ENCODE measurements around the gene ACOX3.

The ACOX3 gene

DNA sequence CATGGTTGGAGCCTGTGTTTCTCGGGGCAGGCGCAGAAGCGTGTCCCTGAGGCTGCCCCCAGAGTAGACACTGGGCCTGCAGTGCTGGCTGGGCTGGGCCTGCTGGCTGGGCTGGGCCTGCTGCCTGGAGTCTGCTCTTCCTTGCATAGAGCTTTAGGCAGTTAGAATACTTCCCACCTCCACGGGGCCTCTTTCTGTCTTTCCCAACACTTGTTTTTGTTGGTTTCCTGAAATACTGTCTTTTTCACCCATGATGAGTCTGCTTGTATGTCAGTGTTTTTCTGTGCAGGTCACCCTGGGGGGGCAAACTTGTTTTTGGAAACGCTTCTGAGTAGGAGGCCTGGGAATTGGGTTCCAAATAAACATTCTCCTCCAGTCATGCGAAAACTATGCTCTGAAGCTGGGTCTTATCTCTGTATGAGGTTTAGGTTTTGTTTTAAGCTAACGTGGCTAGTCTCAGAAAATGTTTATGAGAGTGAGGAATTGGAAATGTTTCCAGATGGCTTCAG, 32.2 kb upstream of the ACOX3 start:
- H3K36me3 ChIP-seq (ENCODE audit: insufficient read depth, low read length) = peaks cover 12% of the 10 kb centered on the region
- H3K4me3 ChIP-seq (ENCODE audit: low read depth, low read length, poor library complexity, severe bottlenecking) = no peak overlapping the region
- H3K9me3 ChIP-seq (ENCODE audit: low read length) = no peaks in the 10 kb centered on the region
- no peaks in the 10 kb centered on the region for H3F3A ChIP-seq (ENCODE audit: insufficient read depth, low read length)
- H3K4me2 ChIP-seq (ENCODE audit: low read length) = no peak overlapping the region
- H3K27ac ChIP-seq (ENCODE audit: low read depth, low read length, poor library complexity, severe bottlenecking) = no peak overlapping the region
- no peaks in the 10 kb centered on the region for H4K20me1 ChIP-seq (ENCODE audit: insufficient read depth, low read length)
- no peak overlapping the region for H3K9ac ChIP-seq (ENCODE audit: low read length)
- no peaks in the 10 kb centered on the region for H3K4me1 ChIP-seq (ENCODE audit: insufficient read depth, low read length, severe bottlenecking)
- H3K79me2 ChIP-seq (ENCODE audit: insufficient read depth, low read length) = no peaks in the 10 kb centered on the region
- no peaks in the 10 kb centered on the region for H3K27me3 ChIP-seq (ENCODE audit: insufficient read depth, low read length)
- no peak overlapping the region for H2AFZ ChIP-seq (ENCODE audit: low read length)
- no peaks in the 10 kb centered on the region for H3K9me2 ChIP-seq (ENCODE audit: low read depth, low read length)
- TF ChIP-seq, protein P1, sequence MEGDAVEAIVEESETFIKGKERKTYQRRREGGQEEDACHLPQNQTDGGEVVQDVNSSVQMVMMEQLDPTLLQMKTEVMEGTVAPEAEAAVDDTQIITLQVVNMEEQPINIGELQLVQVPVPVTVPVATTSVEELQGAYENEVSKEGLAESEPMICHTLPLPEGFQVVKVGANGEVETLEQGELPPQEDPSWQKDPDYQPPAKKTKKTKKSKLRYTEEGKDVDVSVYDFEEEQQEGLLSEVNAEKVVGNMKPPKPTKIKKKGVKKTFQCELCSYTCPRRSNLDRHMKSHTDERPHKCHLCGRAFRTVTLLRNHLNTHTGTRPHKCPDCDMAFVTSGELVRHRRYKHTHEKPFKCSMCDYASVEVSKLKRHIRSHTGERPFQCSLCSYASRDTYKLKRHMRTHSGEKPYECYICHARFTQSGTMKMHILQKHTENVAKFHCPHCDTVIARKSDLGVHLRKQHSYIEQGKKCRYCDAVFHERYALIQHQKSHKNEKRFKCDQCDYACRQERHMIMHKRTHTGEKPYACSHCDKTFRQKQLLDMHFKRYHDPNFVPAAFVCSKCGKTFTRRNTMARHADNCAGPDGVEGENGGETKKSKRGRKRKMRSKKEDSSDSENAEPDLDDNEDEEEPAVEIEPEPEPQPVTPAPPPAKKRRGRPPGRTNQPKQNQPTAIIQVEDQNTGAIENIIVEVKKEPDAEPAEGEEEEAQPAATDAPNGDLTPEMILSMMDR (IDR thresholded peaks at IDR 0.05; ENCODE audit: low read length) = no peak
- TF ChIP-seq EZH2 (IDR thresholded peaks at IDR 0.05; ENCODE audit: borderline replicate concordance, low read length) = no peak

DNA sequence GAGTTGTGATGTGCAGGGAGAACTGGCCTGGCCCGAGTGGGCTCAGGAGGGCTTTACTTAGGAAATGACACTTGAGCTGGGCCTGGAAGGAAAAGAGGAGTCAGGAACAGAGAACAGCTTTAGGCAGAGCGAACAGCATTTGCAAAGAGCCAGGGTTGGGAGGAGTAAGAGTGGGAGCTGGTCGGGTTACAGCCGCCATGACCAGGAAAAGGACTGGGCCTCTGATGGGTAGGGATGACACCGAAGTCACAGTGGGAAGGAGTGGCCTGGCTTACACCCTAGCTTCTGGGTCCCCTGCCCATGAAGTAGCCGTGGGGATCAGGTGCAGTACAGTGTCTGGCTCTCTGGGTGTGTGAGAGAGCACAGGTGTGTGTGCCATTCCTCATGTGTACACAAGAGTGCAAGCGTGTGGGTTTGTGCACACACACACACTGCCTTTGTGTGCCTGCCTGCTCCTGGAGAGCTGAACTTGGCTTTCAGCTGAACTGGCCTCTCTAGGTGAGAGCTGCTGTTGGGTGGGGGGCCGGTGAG, 31.7 kb upstream of the ACOX3 start:
- H3K4me2 ChIP-seq (ENCODE audit: low read length) = no peak overlapping the region

DNA sequence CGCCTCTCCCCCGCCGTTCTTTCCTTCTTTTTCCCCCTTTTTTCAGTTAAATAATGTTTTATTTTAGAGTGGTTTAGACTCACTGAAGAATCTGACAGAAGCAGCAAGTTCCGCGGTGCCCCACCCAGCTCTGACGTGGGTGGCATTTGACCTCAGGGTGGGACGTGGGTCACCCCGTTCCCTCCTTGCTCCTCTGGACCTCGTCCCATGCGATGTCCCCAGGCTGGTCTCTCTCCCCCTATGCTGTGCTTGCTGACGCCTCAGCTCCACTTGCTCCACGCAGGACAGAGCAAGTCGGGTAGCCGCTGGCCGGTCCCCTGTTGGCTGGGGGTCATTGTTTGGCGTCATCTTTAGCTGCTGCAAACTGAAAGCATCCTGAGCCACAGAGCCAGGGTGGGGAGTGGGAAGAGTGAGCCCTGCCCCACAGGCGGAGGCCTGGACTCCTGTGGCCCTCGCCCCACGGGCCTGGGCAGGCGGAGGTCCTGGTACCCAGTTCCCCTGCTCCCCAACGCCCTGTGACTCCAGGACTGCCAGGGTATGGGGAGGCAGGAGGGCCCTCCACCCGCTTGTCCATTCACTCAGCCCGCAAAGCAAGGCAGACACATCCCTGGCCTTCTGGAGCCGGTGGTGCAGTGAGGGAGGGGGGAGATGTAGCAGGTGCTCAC, 30.8 kb upstream of the ACOX3 start:
- no peaks in the 10 kb centered on the region for H3K4me1 ChIP-seq (ENCODE audit: insufficient read depth, low read length, severe bottlenecking)
- no peaks in the 10 kb centered on the region for H3K9me3 ChIP-seq (ENCODE audit: low read length)
- no peak overlapping the region for H3K4me3 ChIP-seq (ENCODE audit: low read depth, low read length, poor library complexity, severe bottlenecking)
- no peaks in the 10 kb centered on the region for H3K79me2 ChIP-seq (ENCODE audit: insufficient read depth, low read length)
- no peak overlapping the region for H3K4me2 ChIP-seq (ENCODE audit: low read length)
- no peak overlapping the region for H2AFZ ChIP-seq (ENCODE audit: low read length)
- no peak overlapping the region for H3K27ac ChIP-seq (ENCODE audit: low read depth, low read length, poor library complexity, severe bottlenecking)
- H3K27me3 ChIP-seq (ENCODE audit: insufficient read depth, low read length) = no peaks in the 10 kb centered on the region
- H3K9me2 ChIP-seq (ENCODE audit: low read depth, low read length) = no peaks in the 10 kb centered on the region
- H3F3A ChIP-seq (ENCODE audit: insufficient read depth, low read length) = no peaks in the 10 kb centered on the region
- H4K20me1 ChIP-seq (ENCODE audit: insufficient read depth, low read length) = no peaks in the 10 kb centered on the region
- no peak overlapping the region for H3K9ac ChIP-seq (ENCODE audit: low read length)
- no peak for TF ChIP-seq EZH2 (IDR thresholded peaks at IDR 0.05; ENCODE audit: borderline replicate concordance, low read length)
- TF ChIP-seq, protein P1 (IDR thresholded peaks at IDR 0.05; ENCODE audit: low read length) = no peak
- peaks cover 12% of the 10 kb centered on the region for H3K36me3 ChIP-seq (ENCODE audit: insufficient read depth, low read length)

More for the DNA sequence above, 31.7 kb upstream of the ACOX3 start:
- TF ChIP-seq EZH2 (IDR thresholded peaks at IDR 0.05; ENCODE audit: borderline replicate concordance, low read length) = no peak
- TF ChIP-seq, protein P1 (IDR thresholded peaks at IDR 0.05; ENCODE audit: low read length) = no peak
- peaks cover 12% of the 10 kb centered on the region for H3K36me3 ChIP-seq (ENCODE audit: insufficient read depth, low read length)
- no peaks in the 10 kb centered on the region for H3K9me3 ChIP-seq (ENCODE audit: low read length)
- H3K27me3 ChIP-seq (ENCODE audit: insufficient read depth, low read length) = no peaks in the 10 kb centered on the region
- no peaks in the 10 kb centered on the region for H3K79me2 ChIP-seq (ENCODE audit: insufficient read depth, low read length)
- no peak overlapping the region for H3K9ac ChIP-seq (ENCODE audit: low read length)
- no peaks in the 10 kb centered on the region for H3K9me2 ChIP-seq (ENCODE audit: low read depth, low read length)
- no peaks in the 10 kb centered on the region for H3F3A ChIP-seq (ENCODE audit: insufficient read depth, low read length)
- no peak overlapping the region for H3K27ac ChIP-seq (ENCODE audit: low read depth, low read length, poor library complexity, severe bottlenecking)
- no peak overlapping the region for H3K4me3 ChIP-seq (ENCODE audit: low read depth, low read length, poor library complexity, severe bottlenecking)
- no peak overlapping the region for H2AFZ ChIP-seq (ENCODE audit: low read length)
- H4K20me1 ChIP-seq (ENCODE audit: insufficient read depth, low read length) = no peaks in the 10 kb centered on the region
- H3K4me1 ChIP-seq (ENCODE audit: insufficient read depth, low read length, severe bottlenecking) = no peaks in the 10 kb centered on the region
